ENCODE data around the gene OSBPL8. TPM values are rescaled to one million over a fixed set of nuclear protein-coding genes. Genes with fewer than 3 reads are reported as not detected.

The OSBPL8 gene
- total and polyA plus RNA-seq, 9 of the 15 experiments (the other 6 are each of a cell fraction or from before 2014, with no cell fraction given) = 17.4 to 82.7 (median 42.8) TPM

GRCh38 chr12:76402259-76402658 lies 157.3 kb downstream of the OSBPL8 start (continued):
- TF ChIP-seq E2F8 (IDR thresholded peaks at IDR 0.05; ENCODE audit: low read depth, partially characterized antibody) (no peak), CHCHD3 (CRISPR knock-in tag; IDR thresholded peaks at IDR 0.05) (no peak), PREB (CRISPR knock-in tag; IDR thresholded peaks at IDR 0.05) (no peak), CEBPG (CRISPR knock-in tag; IDR thresholded peaks at IDR 0.05) (no peak), CEBPG (tag; conservative IDR thresholded peaks at IDR 0.05 in 1 of 2, IDR thresholded peaks at IDR 0.05 in 1 of 2) (no peak), U2AF2 (optimal IDR thresholded peaks at IDR 0.05; ENCODE audit: low read depth, low read length) (no peak), MNT (conservative IDR thresholded peaks at IDR 0.05) (0 out of 4 replicates have a peak, but pooled peaks of 1 of the 2 experiments have one; percentile 34), SRSF7 (optimal IDR thresholded peaks at IDR 0.05; ENCODE audit: low read depth, low read length) (no peak), KLF13 (tag; IDR thresholded peaks at IDR 0.05; ENCODE audit: borderline replicate concordance, low read depth) (no peak), TSC22D4 (tag; IDR thresholded peaks at IDR 0.05) (no peak), POU5F1 (IDR thresholded peaks at IDR 0.05; ENCODE audit: borderline replicate concordance, low read depth, low read length, partially characterized antibody) (no peak), E2F4 (CRISPR knock-in tag; IDR thresholded peaks at IDR 0.05; ENCODE audit: low read depth) (no peak), BCLAF1 (IDR thresholded peaks at IDR 0.05; ENCODE audit: borderline replicate concordance in 1 of 2, control insufficient read depth in 1 of 2, low read depth in 2 of 2, low read length in 1 of 2) (no peak), MYBL2 (IDR thresholded peaks at IDR 0.05; ENCODE audit: low read depth) (no peak), MYBL2 (CRISPR knock-in tag; IDR thresholded peaks at IDR 0.05; ENCODE audit: borderline replicate concordance) (no peak), XRCC3 (IDR thresholded peaks at IDR 0.05) (0 out of 2 replicates have a peak, but pooled peaks have one; percentile 38), ZFP30 (CRISPR knock-in tag; IDR thresholded peaks at IDR 0.05; ENCODE audit: borderline replicate concordance) (no peak), MAFF (IDR thresholded peaks at IDR 0.05; ENCODE audit: low read length) (no peak)
